CD4-positive, alpha-beta T cell treated with Interleukin-15 for 4 hours (primary cell): ENCODE measurements around the gene EMILIN3.

ENCODE experiments used
- DNase-seq: peaks from one replicate; pipeline ENCODE4 v3.0.0-alpha.2; 2020; ENCODE audit warnings: low spot score

Gene EMILIN3

GRCh38 chr20:41366546-41367392 is at the start of gene EMILIN3:
TSS of gene EMILIN3 (minus strand) at chr20:41366818. CDS start at chr20:41366634, 184 bp downstream.
- no peak for DNase-seq

- no peak for DNase-seq
Measured at GRCh38 chr20:41415191-41415590, 48.6 kb upstream of the EMILIN3 start.

GRCh38 chr20:41413169-41413568 is 46.6 kb upstream of the EMILIN3 start:
- no peak for DNase-seq

- DNase-seq = no peak
Measured at GRCh38 chr20:41412324-41413120, 45.9 kb upstream of the EMILIN3 start.

- DNase-seq = no peak
Measured at GRCh38 chr20:41411391-41411847, 44.8 kb upstream of the EMILIN3 start.

GRCh38 chr20:41408986-41409385 is 42.4 kb upstream of the EMILIN3 start:
- no peak for DNase-seq

GRCh38 chr20:41408156-41408794 is 41.7 kb upstream of the EMILIN3 start:
- no peak for DNase-seq

GRCh38 chr20:41407607-41408006 is 41.0 kb upstream of the EMILIN3 start:
- no peak for DNase-seq

- no peak for DNase-seq
Measured at GRCh38 chr20:41406896-41407444, 40.4 kb upstream of the EMILIN3 start.

GRCh38 chr20:41406353-41406752 is 39.7 kb upstream of the EMILIN3 start:
- DNase-seq = no peak

GRCh38 chr20:41405436-41405835 is 38.8 kb upstream of the EMILIN3 start:
- no peak for DNase-seq

- no peak for DNase-seq
Measured at GRCh38 chr20:41403604-41404003, 37.0 kb upstream of the EMILIN3 start.

- DNase-seq = no peak
Measured at GRCh38 chr20:41398408-41398807, 31.8 kb upstream of the EMILIN3 start.

- no peak for DNase-seq
Measured at GRCh38 chr20:41395667-41396664, 29.3 kb upstream of the EMILIN3 start.

- no peak for DNase-seq
Measured at GRCh38 chr20:41394931-41395666, 28.5 kb upstream of the EMILIN3 start.

- no peak for DNase-seq
Measured at GRCh38 chr20:41394081-41394480, 27.5 kb upstream of the EMILIN3 start.

- DNase-seq = no peak
Measured at GRCh38 chr20:41393705-41394066, 27.1 kb upstream of the EMILIN3 start.

- no peak for DNase-seq
Measured at GRCh38 chr20:41392871-41393704, 26.5 kb upstream of the EMILIN3 start.

- DNase-seq = no peak
Measured at GRCh38 chr20:41392295-41392694, 25.7 kb upstream of the EMILIN3 start.
